Tibial nerve (tissue), 3 donors: Measurements from ENCODE around the gene COL2A1.

ENCODE experiments used
- CTCF ChIP-seq, 5 experiments: fragments of 200-600 bp in 3 of 5; fragments of 450-650 bp in 2 of 5; sonication (generic) in 3 of 5; IDR thresholded peaks; one replicate each; pipeline ENCODE4 v1.5.1; 2016 to 2019; ENCODE audit warnings: antibody characterized with exemption in 5 of 5, mild to moderate bottlenecking in 3 of 5, moderate library complexity in 2 of 5
- POLR2A ChIP-seq, 2 donors: fragments of 450-650 bp; IDR thresholded peaks; one replicate each; pipeline ENCODE4 v1.6.1; 2017; ENCODE audit warnings: antibody characterized with exemption in 2 of 2, mild to moderate bottlenecking in 2 of 2, moderate library complexity in 2 of 2

- TF ChIP-seq CTCF (IDR thresholded peaks at IDR 0.05): no peak
- TF ChIP-seq POLR2A (IDR thresholded peaks at IDR 0.05): no peak
These were observed 25.9 kb upstream of the COL2A1 start for GRCh38 chr12:48030173-48030650.
